Measurements from ENCODE around the gene GPR89A.
"Not testable (repeated sequence)": the region's sequence is repeated elsewhere in the genome, so short reads cannot be mapped to it uniquely, and the experiment has no call there.

DNA sequence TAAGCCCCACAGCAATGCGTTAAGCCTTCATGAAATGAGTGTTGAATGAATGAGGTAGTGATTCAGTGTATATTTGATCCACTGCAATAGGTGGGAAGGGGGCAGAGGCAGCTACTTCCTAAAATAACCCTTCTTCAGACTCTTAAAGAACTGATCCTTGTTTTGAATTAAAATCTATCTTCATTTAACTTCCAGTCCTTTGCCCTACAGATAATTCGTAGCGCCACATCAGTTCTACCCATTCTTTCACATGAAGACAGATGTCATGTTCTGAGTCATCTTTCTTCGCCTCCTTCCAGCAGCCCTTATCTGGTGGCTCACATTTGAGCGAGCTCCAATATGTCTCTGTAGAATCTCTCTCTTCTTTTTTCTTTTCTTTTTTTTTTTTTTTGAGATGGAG is 948 bp upstream of the GPR89A start:
- TF ChIP-seq RARB (CRISPR knock-in tag; IDR thresholded peaks at IDR 0.05); CSDC2 (CRISPR knock-in tag; IDR thresholded peaks at IDR 0.05); BACH2 (CRISPR knock-in tag; IDR thresholded peaks at IDR 0.05; ENCODE audit: borderline replicate concordance); ZFP3 (CRISPR knock-in tag; IDR thresholded peaks at IDR 0.05); ZFP30 (CRISPR knock-in tag; IDR thresholded peaks at IDR 0.05); TOX (CRISPR knock-in tag; IDR thresholded peaks at IDR 0.05; ENCODE audit: borderline replicate concordance); SNAI2 (CRISPR knock-in tag; IDR thresholded peaks at IDR 0.05); ISL1 (CRISPR knock-in tag; IDR thresholded peaks at IDR 0.05); ZC3H10 (CRISPR knock-in tag; IDR thresholded peaks at IDR 0.05); TCF4 (CRISPR knock-in tag; IDR thresholded peaks at IDR 0.05; ENCODE audit: borderline replicate concordance): not testable (repeated sequence)
- TF ChIP-seq, protein P1, sequence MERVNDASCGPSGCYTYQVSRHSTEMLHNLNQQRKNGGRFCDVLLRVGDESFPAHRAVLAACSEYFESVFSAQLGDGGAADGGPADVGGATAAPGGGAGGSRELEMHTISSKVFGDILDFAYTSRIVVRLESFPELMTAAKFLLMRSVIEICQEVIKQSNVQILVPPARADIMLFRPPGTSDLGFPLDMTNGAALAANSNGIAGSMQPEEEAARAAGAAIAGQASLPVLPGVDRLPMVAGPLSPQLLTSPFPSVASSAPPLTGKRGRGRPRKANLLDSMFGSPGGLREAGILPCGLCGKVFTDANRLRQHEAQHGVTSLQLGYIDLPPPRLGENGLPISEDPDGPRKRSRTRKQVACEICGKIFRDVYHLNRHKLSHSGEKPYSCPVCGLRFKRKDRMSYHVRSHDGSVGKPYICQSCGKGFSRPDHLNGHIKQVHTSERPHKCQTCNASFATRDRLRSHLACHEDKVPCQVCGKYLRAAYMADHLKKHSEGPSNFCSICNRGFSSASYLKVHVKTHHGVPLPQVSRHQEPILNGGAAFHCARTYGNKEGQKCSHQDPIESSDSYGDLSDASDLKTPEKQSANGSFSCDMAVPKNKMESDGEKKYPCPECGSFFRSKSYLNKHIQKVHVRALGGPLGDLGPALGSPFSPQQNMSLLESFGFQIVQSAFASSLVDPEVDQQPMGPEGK (CRISPR knock-in tag; IDR thresholded peaks at IDR 0.05; ENCODE audit: borderline replicate concordance) = not testable (repeated sequence)
- TF ChIP-seq, protein P2, sequence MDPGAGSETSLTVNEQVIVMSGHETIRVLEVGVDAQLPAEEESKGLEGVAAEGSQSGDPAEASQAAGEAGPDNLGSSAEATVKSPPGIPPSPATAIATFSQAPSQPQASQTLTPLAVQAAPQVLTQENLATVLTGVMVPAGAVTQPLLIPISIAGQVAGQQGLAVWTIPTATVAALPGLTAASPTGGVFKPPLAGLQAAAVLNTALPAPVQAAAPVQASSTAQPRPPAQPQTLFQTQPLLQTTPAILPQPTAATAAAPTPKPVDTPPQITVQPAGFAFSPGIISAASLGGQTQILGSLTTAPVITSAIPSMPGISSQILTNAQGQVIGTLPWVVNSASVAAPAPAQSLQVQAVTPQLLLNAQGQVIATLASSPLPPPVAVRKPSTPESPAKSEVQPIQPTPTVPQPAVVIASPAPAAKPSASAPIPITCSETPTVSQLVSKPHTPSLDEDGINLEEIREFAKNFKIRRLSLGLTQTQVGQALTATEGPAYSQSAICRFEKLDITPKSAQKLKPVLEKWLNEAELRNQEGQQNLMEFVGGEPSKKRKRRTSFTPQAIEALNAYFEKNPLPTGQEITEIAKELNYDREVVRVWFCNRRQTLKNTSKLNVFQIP (CRISPR knock-in tag; IDR thresholded peaks at IDR 0.05; ENCODE audit: borderline replicate concordance, low read depth) = not testable (repeated sequence)
- TF ChIP-seq, protein P3, sequence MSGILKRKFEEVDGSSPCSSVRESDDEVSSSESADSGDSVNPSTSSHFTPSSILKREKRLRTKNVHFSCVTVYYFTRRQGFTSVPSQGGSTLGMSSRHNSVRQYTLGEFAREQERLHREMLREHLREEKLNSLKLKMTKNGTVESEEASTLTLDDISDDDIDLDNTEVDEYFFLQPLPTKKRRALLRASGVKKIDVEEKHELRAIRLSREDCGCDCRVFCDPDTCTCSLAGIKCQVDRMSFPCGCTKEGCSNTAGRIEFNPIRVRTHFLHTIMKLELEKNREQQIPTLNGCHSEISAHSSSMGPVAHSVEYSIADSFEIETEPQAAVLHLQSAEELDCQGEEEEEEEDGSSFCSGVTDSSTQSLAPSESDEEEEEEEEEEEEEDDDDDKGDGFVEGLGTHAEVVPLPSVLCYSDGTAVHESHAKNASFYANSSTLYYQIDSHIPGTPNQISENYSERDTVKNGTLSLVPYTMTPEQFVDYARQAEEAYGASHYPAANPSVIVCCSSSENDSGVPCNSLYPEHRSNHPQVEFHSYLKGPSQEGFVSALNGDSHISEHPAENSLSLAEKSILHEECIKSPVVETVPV (CRISPR knock-in tag; IDR thresholded peaks at IDR 0.05) = not testable (repeated sequence)

Data from SK-N-SH treated with all-trans-retinoic acid at 6 μM for 48 hours (cell line).